Left ventricle myocardium superior (tissue), 1 donor: ENCODE results near the gene FARP1. TPM values are rescaled to one million over a fixed set of nuclear protein-coding genes. Genes with fewer than 3 reads are reported as not detected.
A peak's percentile ranks its signal among the peaks of the same experiment; 100 is the strongest.

ENCODE experiments used
- ATAC-seq: fragments of 200-7000 bp; cut with Tn5 transposase; one replicate; pipeline ENCODE4 v1.9.1; 2020; ENCODE audit warnings: mild to moderate bottlenecking, moderate library complexity
- DNase-seq: peaks from one replicate; pipeline ENCODE4 v3.0.0-alpha.2; 2020
- intact Hi-C: fragments of 100-400 bp; cut with micrococcal nuclease; formaldehyde crosslinking; loops from one replicate; pipeline ENCODE4 v1.11.0; 2022
- total RNA-seq: library from RNA; stranded (reverse); fragmentation: NEBNext Ultra II Directional; extraction: Animal tissue kit (Norgen Biotek cat#: 25700); gene quantifications from one replicate; pipeline ENCODE4 v1.2.1, GENCODE V29; 2021
- donor health status: DM: no; HTN: yes; CAD: no; lungs with severe emphysema.

Gene FARP1
- total RNA-seq, 1 donor from 2014 or later, result 14.9 TPM

GRCh38 chr13:98190889-98191444 lies 48.1 kb downstream of the FARP1 start:
- ATAC-seq (no peak), DNase-seq (no peak)
- intact Hi-C loops, result no loop called here

GRCh38 chr13:98192008-98192407 lies 49.1 kb downstream of the FARP1 start:
- intact Hi-C loops, result no loop called here
- DNase-seq (no peak), ATAC-seq (no peak)

- intact Hi-C loops, result no loop called here
- DNase-seq (no peak), ATAC-seq (no peak)
Measured at GRCh38 chr13:98195054-98195791, 52.3 kb downstream of the FARP1 start.

DNA sequence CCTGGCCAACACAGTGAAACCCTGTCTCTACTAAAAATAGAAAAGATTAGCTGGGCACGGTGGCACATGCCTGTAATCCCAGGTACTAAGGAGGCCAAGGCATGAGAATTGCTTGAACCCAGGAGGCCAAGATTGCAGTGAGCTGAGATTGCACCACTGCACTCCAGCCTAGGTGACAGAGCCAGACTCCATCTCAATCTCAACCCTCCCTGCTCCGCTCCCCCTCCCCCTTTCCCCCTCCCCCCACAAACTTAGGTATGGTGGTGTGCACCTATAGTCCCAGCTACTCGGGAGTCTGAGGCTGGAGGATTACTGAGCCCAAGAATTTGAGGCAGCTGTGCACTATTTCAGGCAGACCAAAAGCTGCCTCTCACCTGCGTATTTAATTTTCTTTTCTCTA lies 55.8 kb downstream of the FARP1 start:
- ATAC-seq, result no peak
- DNase-seq, result no peak
- intact Hi-C loops, result no loop called here

DNA sequence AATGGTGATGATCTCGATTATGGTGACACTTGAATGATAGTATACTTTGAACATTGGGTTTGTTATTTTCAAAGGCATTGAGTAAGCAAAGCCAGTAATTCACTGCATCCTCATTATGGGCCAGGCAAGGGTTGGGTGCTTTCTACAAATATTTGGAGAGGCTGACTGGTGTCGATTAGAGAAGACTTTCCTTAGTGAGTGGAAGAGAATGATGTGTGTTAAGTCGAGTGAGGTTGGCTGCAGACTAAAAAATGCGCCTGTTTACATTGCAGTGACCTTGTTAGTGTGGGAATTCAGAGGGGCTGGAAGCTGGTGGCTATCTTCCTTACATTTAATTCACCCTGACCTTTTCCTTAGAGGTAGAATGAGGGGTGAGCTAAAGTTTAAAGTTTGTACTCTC lies 56.6 kb downstream of the FARP1 start:
- DNase-seq, result no peak
- no peak for ATAC-seq
- intact Hi-C loops, result no loop called here

GRCh38 chr13:98200211-98200878 lies 57.5 kb downstream of the FARP1 start:
- no peak for DNase-seq
- ATAC-seq, result no peak
- intact Hi-C loops, result no loop called here

GRCh38 chr13:98201189-98201588 lies 58.3 kb downstream of the FARP1 start:
- DNase-seq, result no peak
- intact Hi-C loops, result no loop called here
- ATAC-seq, result no peak

DNA sequence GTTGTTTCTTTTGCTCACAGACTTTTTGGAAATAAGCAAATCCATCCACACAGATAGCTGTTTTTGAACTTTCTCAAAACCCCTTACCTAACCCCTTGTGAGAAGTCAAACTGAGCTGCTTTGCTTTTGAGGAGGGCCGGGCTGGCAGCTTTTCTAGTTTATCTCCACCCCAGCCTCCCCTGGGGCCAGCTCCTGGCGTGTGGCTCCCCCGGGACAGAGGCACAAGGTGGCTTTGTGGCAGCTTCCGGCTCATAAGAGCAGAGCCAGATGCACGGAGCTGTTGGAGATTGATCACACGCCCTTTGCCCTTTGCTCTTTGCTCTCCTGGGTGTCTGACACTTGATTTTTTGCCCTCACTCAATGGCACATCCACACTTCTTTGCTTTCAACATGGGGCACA lies 59.1 kb downstream of the FARP1 start:
- no peak for ATAC-seq
- intact Hi-C loops, result no loop called here
- no peak for DNase-seq

- DNase-seq, result no peak
- intact Hi-C loops, result no loop called here
- ATAC-seq, result no peak
Measured at GRCh38 chr13:98203646-98204326, 60.9 kb downstream of the FARP1 start.

DNA sequence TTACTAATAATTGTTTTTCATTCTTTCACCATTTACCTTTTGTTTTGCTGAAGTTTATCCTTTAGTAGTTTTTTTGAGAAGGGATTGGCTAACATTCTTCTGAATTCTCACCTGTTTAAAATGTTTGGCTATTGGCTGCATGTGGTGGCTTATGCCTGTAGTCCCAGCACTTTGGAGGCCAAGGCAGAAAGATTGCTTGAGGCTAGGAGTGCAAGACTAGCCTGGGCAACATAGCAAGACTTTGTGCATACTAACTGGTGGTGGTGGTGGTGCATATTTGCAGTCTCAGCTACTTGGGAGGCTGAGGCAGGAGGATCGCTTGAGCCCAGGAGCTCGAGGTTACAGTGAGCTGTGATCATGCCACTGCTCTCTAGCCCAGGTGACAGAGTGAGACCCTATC lies 61.7 kb downstream of the FARP1 start:
- ATAC-seq (no peak), DNase-seq (no peak)
- intact Hi-C loops, result no loop called here

GRCh38 chr13:98206946-98207345 lies 64.1 kb downstream of the FARP1 start:
- intact Hi-C loops, result no loop called here
- DNase-seq (no peak), ATAC-seq (peak; percentile 54)

GRCh38 chr13:98207416-98207815 lies 64.5 kb downstream of the FARP1 start:
- intact Hi-C loops, result no loop called here
- ATAC-seq, result peak; percentile 69
- DNase-seq, result no peak

DNA sequence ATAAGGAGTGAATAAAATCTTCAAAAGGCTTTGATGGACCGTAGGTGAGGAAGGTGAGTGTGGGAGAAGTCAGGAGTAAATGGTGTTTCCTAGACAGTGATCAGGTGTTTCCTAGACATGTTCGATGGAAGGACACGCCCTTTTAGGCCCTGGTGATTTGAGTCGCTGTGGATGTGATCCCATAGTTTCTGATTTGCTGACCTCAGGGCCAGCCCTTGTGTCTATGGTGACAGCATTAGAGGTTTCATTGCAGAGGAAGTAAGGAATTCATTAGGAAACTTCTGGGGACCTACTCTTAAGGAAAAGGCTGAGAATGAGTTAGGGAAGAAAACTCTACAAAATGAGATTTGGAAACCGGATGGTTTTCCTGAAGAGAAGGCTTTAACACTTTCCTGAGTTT lies 65.7 kb downstream of the FARP1 start:
- DNase-seq, result no peak
- intact Hi-C loops, result no loop called here
- ATAC-seq, result no peak

GRCh38 chr13:98212763-98213162 lies 69.9 kb downstream of the FARP1 start:
- intact Hi-C loops, result no loop called here
- ATAC-seq (no peak), DNase-seq (no peak)

GRCh38 chr13:98213354-98213753 lies 70.5 kb downstream of the FARP1 start:
- intact Hi-C loops, result no loop called here
- ATAC-seq (no peak), DNase-seq (no peak)

GRCh38 chr13:98214008-98214643 lies 71.2 kb downstream of the FARP1 start:
- ATAC-seq (no peak), DNase-seq (no peak)
- intact Hi-C loops, result no loop called here

DNA sequence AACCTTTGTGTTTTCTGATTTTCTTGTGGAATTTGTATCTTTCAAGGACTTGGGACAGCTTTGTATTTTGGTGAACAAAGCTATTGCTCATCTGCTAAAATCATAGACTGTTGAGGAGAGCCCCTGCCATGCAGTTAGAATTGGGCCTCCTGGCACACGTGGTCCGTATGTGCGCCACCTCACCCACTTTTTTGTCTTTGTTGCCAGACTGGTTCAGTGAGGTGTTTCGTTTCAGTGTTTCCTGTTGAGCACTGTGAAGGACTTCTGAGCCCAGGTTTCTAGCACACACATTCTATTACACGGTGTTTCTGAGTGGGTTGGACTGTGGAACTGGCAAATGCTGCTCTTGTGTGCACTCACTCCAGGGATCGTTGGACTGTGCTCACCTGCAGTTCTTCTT lies 71.8 kb downstream of the FARP1 start:
- DNase-seq (no peak), ATAC-seq (no peak)
- intact Hi-C loops, result no loop called here

- intact Hi-C loops, result no loop called here
- DNase-seq (no peak), ATAC-seq (no peak)
Measured at GRCh38 chr13:98215508-98215907, 72.6 kb downstream of the FARP1 start.

DNA sequence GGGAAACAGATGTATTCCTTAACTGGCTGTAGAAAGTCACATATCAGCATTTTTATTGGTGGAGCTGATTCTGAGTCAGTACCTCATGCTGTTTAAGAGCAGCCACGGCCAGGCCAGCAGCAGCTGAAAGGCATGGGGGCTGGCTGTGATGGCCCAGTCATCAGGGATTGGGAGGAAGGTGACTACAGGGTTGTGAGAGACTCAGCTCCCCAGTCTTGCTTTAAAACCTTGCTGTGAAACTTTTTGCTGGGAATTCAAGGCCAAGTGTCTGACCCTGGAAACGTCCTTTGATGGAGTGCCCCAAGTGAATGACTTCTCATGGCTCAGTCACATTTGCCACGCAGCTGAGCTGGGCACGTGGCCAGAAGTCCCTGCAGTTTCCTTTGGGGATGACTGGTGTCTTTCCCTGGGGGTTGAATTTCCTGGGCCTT lies 73.3 kb downstream of the FARP1 start:
- peak; percentile 70 for DNase-seq
- peak; percentile 59 for ATAC-seq
- intact Hi-C loops, result no loop called here
